H9 (cell line): ENCODE results near the gene CCL15. TPM values are rescaled to one million over a fixed set of nuclear protein-coding genes. Genes with fewer than 3 reads are reported as not detected.

Source experiments
- DNase-seq: peaks from one replicate; pipeline ENCODE4 v3.0.0-alpha.2; 2017
- H2AFZ ChIP-seq: one replicate; pipeline ENCODE4 v1.6.1; 2013; ENCODE audit warnings: mild to moderate bottlenecking, low read length, control low read depth, moderate library complexity
- H2AK5ac ChIP-seq: 2 replicates; pipeline ENCODE4 v1.6.1; 2013; ENCODE audit warnings: low read length, control low read depth, mixed read lengths; ENCODE audit not compliant: insufficient read length
- H2BK120ac ChIP-seq: one replicate; pipeline ENCODE4 v1.6.1; 2013; ENCODE audit warnings: low read depth, mild to moderate bottlenecking, low read length, control low read depth, inconsistent platforms; ENCODE audit not compliant: poor library complexity, severe bottlenecking
- H2BK12ac ChIP-seq: 2 replicates; pipeline ENCODE4 v1.6.1; 2013; ENCODE audit warnings: low read length, control low read depth, mixed read lengths, low read depth; ENCODE audit not compliant: insufficient read length
- H2BK15ac ChIP-seq: 2 replicates; pipeline ENCODE4 v1.6.1; 2013; ENCODE audit warnings: low read depth, low read length, control low read depth
- H2BK20ac ChIP-seq: one replicate; pipeline ENCODE4 v1.6.1; 2013; ENCODE audit warnings: low read depth, mild to moderate bottlenecking, low read length, control low read depth, inconsistent platforms; ENCODE audit not compliant: poor library complexity, severe bottlenecking
- H2BK5ac ChIP-seq: 2 replicates; pipeline ENCODE4 v1.6.1; 2013; ENCODE audit warnings: low read length, control low read depth, mixed read lengths; ENCODE audit not compliant: insufficient read length
- H3K14ac ChIP-seq: 2 replicates; pipeline ENCODE4 v1.6.1; 2013; ENCODE audit warnings: low read length, control low read depth; ENCODE audit not compliant: insufficient read depth
- H3K18ac ChIP-seq: 2 replicates; pipeline ENCODE4 v1.6.1; 2013; ENCODE audit warnings: low read depth, mild to moderate bottlenecking, mixed read lengths, low read length, control low read depth; ENCODE audit not compliant: insufficient read length
- H3K23ac ChIP-seq: 2 replicates; pipeline ENCODE4 v1.6.1; 2013; ENCODE audit warnings: low read length, control low read depth, mixed read lengths, low read depth; ENCODE audit not compliant: insufficient read length
- H3K23me2 ChIP-seq: 2 replicates; pipeline ENCODE4 v1.6.1; 2013; ENCODE audit warnings: low read depth, mild to moderate bottlenecking, mixed read lengths, low read length, control low read depth; ENCODE audit not compliant: insufficient read length, poor library complexity, severe bottlenecking
- H3K27ac ChIP-seq: 2 replicates; pipeline ENCODE4 v1.5.1; 2013; ENCODE audit warnings: low read length, control low read depth, mixed read lengths, low read depth; ENCODE audit not compliant: insufficient read length
- H3K27me3 ChIP-seq: 2 replicates; pipeline ENCODE4 v1.6.1; 2013; ENCODE audit warnings: low read length, control low read depth, inconsistent platforms; ENCODE audit not compliant: insufficient read depth
- H3K4ac ChIP-seq: 2 replicates; pipeline ENCODE4 v1.6.1; 2013; ENCODE audit warnings: low read depth, mild to moderate bottlenecking, control low read depth, inconsistent platforms, low read length, moderate library complexity
- H3K4me1 ChIP-seq: 2 replicates; pipeline ENCODE4 v1.6.1; 2013; ENCODE audit warnings: low read length, control low read depth, inconsistent platforms; ENCODE audit not compliant: insufficient read depth
- H3K4me2 ChIP-seq: 2 replicates; pipeline ENCODE4 v1.6.1; 2013; ENCODE audit warnings: low read length, control low read depth, mixed read lengths; ENCODE audit not compliant: insufficient read length, insufficient read depth
- H3K56ac ChIP-seq: 2 replicates; pipeline ENCODE4 v1.6.1; 2013; ENCODE audit warnings: low read depth, mild to moderate bottlenecking, mixed read lengths, low read length, control low read depth; ENCODE audit not compliant: insufficient read length
- H3K79me1 ChIP-seq: 2 replicates; pipeline ENCODE4 v1.6.1; 2013; ENCODE audit warnings: low read depth, mild to moderate bottlenecking, moderate library complexity, low read length, control low read depth, inconsistent platforms; ENCODE audit not compliant: insufficient read depth, poor library complexity, severe bottlenecking
- H3K79me2 ChIP-seq: 2 replicates; pipeline ENCODE4 v1.6.1; 2013; ENCODE audit warnings: low read length, control low read depth, inconsistent platforms; ENCODE audit not compliant: insufficient read depth
- H3K9ac ChIP-seq: 2 replicates; pipeline ENCODE4 v1.6.1; 2013; ENCODE audit warnings: low read length, control low read depth, mixed read lengths; ENCODE audit not compliant: insufficient read length; ENCODE audit errors: extremely low read depth
- H3K9me3 ChIP-seq: one replicate; pipeline ENCODE4 v1.6.1; 2013; ENCODE audit warnings: low read depth, low read length, inconsistent platforms; ENCODE audit not compliant: control insufficient read depth
- H3T11ph ChIP-seq: one replicate; pipeline ENCODE4 v1.6.1; 2013; ENCODE audit warnings: mild to moderate bottlenecking, low read length, control low read depth, inconsistent platforms
- H4K20me1 ChIP-seq: one replicate; pipeline ENCODE4 v1.6.1; 2013; ENCODE audit not compliant: control insufficient read depth, insufficient read length, insufficient read depth
- H4K5ac ChIP-seq: 2 replicates; pipeline ENCODE4 v1.6.1; 2013; ENCODE audit warnings: low read depth, mild to moderate bottlenecking, mixed read lengths, low read length, control low read depth; ENCODE audit not compliant: insufficient read length
- H4K8ac ChIP-seq: replicated peaks from 2 replicates; pipeline ENCODE4 v1.6.1; 2013; ENCODE audit warnings: low read length, control low read depth, mixed read lengths, low read depth; ENCODE audit not compliant: insufficient read length
- H4K91ac ChIP-seq: 2 replicates; pipeline ENCODE4 v1.6.1; 2013; ENCODE audit warnings: low read depth, mild to moderate bottlenecking, moderate library complexity, mixed read lengths, low read length, control low read depth; ENCODE audit not compliant: insufficient read length
- H3K27ac Mint-ChIP-seq, 3 experiments: 2 replicates in 2 of 3; 3 replicates in 1 of 3; pipeline ENCODE4 v1.8.0; 2020 to 2021; ENCODE audit warnings: mixed read lengths in 3 of 3, mild to moderate bottlenecking in 1 of 3, moderate library complexity in 1 of 3
- H3K27me3 Mint-ChIP-seq: 2 replicates; pipeline ENCODE4 v1.8.0; 2021; ENCODE audit warnings: low read depth, mild to moderate bottlenecking, moderate library complexity, mixed read lengths
- H3K36me3 Mint-ChIP-seq, 3 experiments: 2 replicates in 2 of 3; 3 replicates in 1 of 3; pipeline ENCODE4 v1.8.0; 2020 to 2021; ENCODE audit warnings: low read depth in 3 of 3, mixed read lengths in 3 of 3; ENCODE audit not compliant: insufficient read depth in 1 of 3
- H3K4me1 Mint-ChIP-seq, 2 experiments: 2 replicates each; pipeline ENCODE4 v1.8.0; 2020; ENCODE audit warnings: mixed read lengths in 2 of 2
- H3K4me3 Mint-ChIP-seq, 2 experiments: 2 replicates in 1 of 2; 3 replicates in 1 of 2; pipeline ENCODE4 v1.8.0; 2020 to 2021; ENCODE audit warnings: mild to moderate bottlenecking in 2 of 2, mixed read lengths in 2 of 2, moderate library complexity in 1 of 2
- H3K9me3 Mint-ChIP-seq, 2 experiments: 2 replicates in 1 of 2; 3 replicates in 1 of 2; pipeline ENCODE4 v1.8.0; 2020; ENCODE audit warnings: mild to moderate bottlenecking in 2 of 2, mixed read lengths in 2 of 2, moderate library complexity in 1 of 2
- WGBS: extraction: QIAGEN DNeasy Blood & Tissue Kit; methylation state at CpG from one replicate; pipeline ENCODE4 v1.1.7; 2013; ENCODE audit warnings: missing lambda C conversion rate, low lambda C conversion rate, mixed read lengths; ENCODE audit not compliant: insufficient read length; ENCODE audit errors: extremely low coverage; 5-methylcytosine and 5-hydroxymethylcytosine counted together
- total RNA-seq: library from RNA; stranded (reverse); gene quantifications from 2 replicates; pipeline ENCODE4 v1.2.1, GENCODE V29; 2021
- TF ChIP-seq, protein P1 (sequence below): fragments of 200-600 bp; sonication (generic); conservative IDR thresholded peaks from 3 replicates; pipeline ENCODE4 v1.8.0; 2021; ENCODE audit warnings: antibody characterized with exemption, mild to moderate bottlenecking

The CCL15 gene
- total RNA-seq, 1 experiment from 2014 or later, result not detected

DNA sequence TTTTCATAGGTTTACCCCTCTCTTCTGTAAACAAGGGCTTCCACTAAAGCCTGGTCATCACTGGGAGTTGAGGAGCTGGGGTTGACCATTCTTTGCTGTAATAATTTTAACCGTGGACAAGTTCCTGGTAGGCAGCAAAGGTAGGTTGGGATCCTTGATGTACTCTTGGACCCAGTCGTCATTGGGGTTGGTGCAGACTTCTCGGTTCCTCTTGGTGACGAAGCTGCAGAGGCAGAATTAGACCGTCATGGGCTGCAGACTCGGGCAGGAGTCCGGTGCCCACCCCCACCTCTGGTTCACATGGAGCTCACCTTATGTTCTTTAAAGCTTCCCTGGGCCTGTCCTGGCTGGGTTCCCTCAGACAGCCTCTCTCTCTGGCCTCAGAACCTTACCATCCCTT, 23.8 kb downstream of the CCL15 start:
- H3K27me3 ChIP-seq, result no peaks in the 10 kb centered on the region
- H3T11ph ChIP-seq, result no peak overlapping the region
- H2BK120ac ChIP-seq, result no peak overlapping the region
- H3K27ac Mint-ChIP-seq, result no peak overlapping the region; a peak in 1 of 7 replicates
- no peak overlapping the region for H4K91ac ChIP-seq
- H2AK5ac ChIP-seq, result no peak overlapping the region
- TF ChIP-seq, protein P1, sequence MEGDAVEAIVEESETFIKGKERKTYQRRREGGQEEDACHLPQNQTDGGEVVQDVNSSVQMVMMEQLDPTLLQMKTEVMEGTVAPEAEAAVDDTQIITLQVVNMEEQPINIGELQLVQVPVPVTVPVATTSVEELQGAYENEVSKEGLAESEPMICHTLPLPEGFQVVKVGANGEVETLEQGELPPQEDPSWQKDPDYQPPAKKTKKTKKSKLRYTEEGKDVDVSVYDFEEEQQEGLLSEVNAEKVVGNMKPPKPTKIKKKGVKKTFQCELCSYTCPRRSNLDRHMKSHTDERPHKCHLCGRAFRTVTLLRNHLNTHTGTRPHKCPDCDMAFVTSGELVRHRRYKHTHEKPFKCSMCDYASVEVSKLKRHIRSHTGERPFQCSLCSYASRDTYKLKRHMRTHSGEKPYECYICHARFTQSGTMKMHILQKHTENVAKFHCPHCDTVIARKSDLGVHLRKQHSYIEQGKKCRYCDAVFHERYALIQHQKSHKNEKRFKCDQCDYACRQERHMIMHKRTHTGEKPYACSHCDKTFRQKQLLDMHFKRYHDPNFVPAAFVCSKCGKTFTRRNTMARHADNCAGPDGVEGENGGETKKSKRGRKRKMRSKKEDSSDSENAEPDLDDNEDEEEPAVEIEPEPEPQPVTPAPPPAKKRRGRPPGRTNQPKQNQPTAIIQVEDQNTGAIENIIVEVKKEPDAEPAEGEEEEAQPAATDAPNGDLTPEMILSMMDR, result no peak
- no peak for DNase-seq
- H3K4me3 Mint-ChIP-seq, result no peak overlapping the region
- no peak overlapping the region for H3K27ac ChIP-seq
- H3K4me1 Mint-ChIP-seq, result peaks cover 3 to 5% of the 10 kb centered on the region in 2 experiments; a peak in 2 of 4 replicates
- H3K79me2 ChIP-seq, result no peaks in the 10 kb centered on the region
- no peak overlapping the region for H3K14ac ChIP-seq
- H2AFZ ChIP-seq, result no peak overlapping the region
- H2BK12ac ChIP-seq, result no peak overlapping the region
- no peak overlapping the region for H4K5ac ChIP-seq
- no peak overlapping the region for H3K56ac ChIP-seq
- no peak overlapping the region for H3K4ac ChIP-seq
- H4K20me1 ChIP-seq, result no peaks in the 10 kb centered on the region
- no peaks in the 10 kb centered on the region for H3K9me3 Mint-ChIP-seq
- no peak overlapping the region for H2BK20ac ChIP-seq
- H3K9me3 ChIP-seq, result no peaks in the 10 kb centered on the region
- no CpG with 5 or more reads among the region's 7 CpGs for WGBS
- H2BK15ac ChIP-seq, result no peak overlapping the region
- H3K4me2 ChIP-seq, result no peak overlapping the region
- H2BK5ac ChIP-seq, result no peak overlapping the region
- H3K23me2 ChIP-seq, result no peaks in the 10 kb centered on the region
- H3K9ac ChIP-seq, result no peak overlapping the region
- H3K23ac ChIP-seq, result no peak overlapping the region
- no peaks in the 10 kb centered on the region for H3K4me1 ChIP-seq
- no peaks in the 10 kb centered on the region for H3K36me3 Mint-ChIP-seq
- peaks cover 2% of the 10 kb centered on the region for H3K27me3 Mint-ChIP-seq
- no peak overlapping the region for H4K8ac ChIP-seq
- no peak overlapping the region for H3K18ac ChIP-seq
- H3K79me1 ChIP-seq, result no peaks in the 10 kb centered on the region
